HG03442 (cell line): ENCODE results near the gene FBLN1.

Experiments used
- ATAC-seq: cut with Tn5 transposase; IDR thresholded peaks from one replicate; pipeline ENCODE4 v1.9.1; 2021; ENCODE audit warnings: mild to moderate bottlenecking, moderate library complexity; ENCODE audit not compliant: unreplicated experiment

FBLN1 gene

GRCh38 chr22:45564349-45565030, 61.8 kb downstream of the FBLN1 start:
- no peak for ATAC-seq

GRCh38 chr22:45565171-45565570, 62.5 kb downstream of the FBLN1 start:
- no peak for ATAC-seq

- ATAC-seq = no peak
Measured at GRCh38 chr22:45565973-45566372, 63.3 kb downstream of the FBLN1 start.

- ATAC-seq = no peak
Measured at GRCh38 chr22:45568213-45568612, 65.5 kb downstream of the FBLN1 start.

GRCh38 chr22:45571089-45571488, 68.4 kb downstream of the FBLN1 start:
- ATAC-seq = no peak

- ATAC-seq = no peak
Measured at GRCh38 chr22:45572444-45572843, 69.8 kb downstream of the FBLN1 start.

- no peak for ATAC-seq
Measured at GRCh38 chr22:45574069-45574703, 71.5 kb downstream of the FBLN1 start.

GRCh38 chr22:45575173-45575572, 72.5 kb downstream of the FBLN1 start:
- ATAC-seq = no peak

GRCh38 chr22:45575607-45576272, 73.1 kb downstream of the FBLN1 start:
- no peak for ATAC-seq

GRCh38 chr22:45576273-45576625, 73.6 kb downstream of the FBLN1 start:
- ATAC-seq = no peak

- no peak for ATAC-seq
Measured at GRCh38 chr22:45576730-45577464, 74.2 kb downstream of the FBLN1 start.

GRCh38 chr22:45577746-45578523, 75.3 kb downstream of the FBLN1 start:
- no peak for ATAC-seq

GRCh38 chr22:45578524-45579147, 76.0 kb downstream of the FBLN1 start:
- no peak for ATAC-seq

- ATAC-seq = no peak
Measured at GRCh38 chr22:45579306-45579705, 76.6 kb downstream of the FBLN1 start.

GRCh38 chr22:45579806-45580725, 77.4 kb downstream of the FBLN1 start:
- ATAC-seq = no peak

GRCh38 chr22:45580726-45581381, 78.2 kb downstream of the FBLN1 start:
- no peak for ATAC-seq

- no peak for ATAC-seq
Measured at GRCh38 chr22:45581549-45582080, 78.9 kb downstream of the FBLN1 start.

- no peak for ATAC-seq
Measured at GRCh38 chr22:45582236-45582954, 79.7 kb downstream of the FBLN1 start.
